Smooth muscle cell (in vitro differentiated cells): Measurements from ENCODE around the gene OR5L1. TPM values are rescaled to one million over a fixed set of nuclear protein-coding genes. Genes with fewer than 3 reads are reported as not detected.

ENCODE experiments used
- DNase-seq: peaks from one replicate; lab custom pipeline; 2025; ENCODE audit not compliant: unreplicated experiment; lab: John Stamatoyannopoulos, UW
- H2AFZ ChIP-seq: fragments of 200-600 bp; sonication (generic); 2 replicates; pipeline ENCODE4 v1.6.0; 2016; ENCODE audit warnings: antibody characterized with exemption, low read depth, mild to moderate bottlenecking
- H3F3A ChIP-seq: fragments of 200-600 bp; sonication (generic); 2 replicates; pipeline ENCODE4 v1.6.0; 2017; ENCODE audit warnings: antibody characterized with exemption, low read depth
- H3K27ac ChIP-seq: fragments of 200-600 bp; sonication (generic); 2 replicates; pipeline ENCODE4 v1.5.1; 2016; ENCODE audit warnings: low read depth, mild to moderate bottlenecking
- H3K27me3 ChIP-seq: fragments of 200-600 bp; sonication (generic); 2 replicates; pipeline ENCODE4 v1.6.1; 2016; ENCODE audit warnings: low read depth, mild to moderate bottlenecking
- H3K36me3 ChIP-seq: fragments of 200-600 bp; sonication (generic); 2 replicates; pipeline ENCODE4 v1.5.1; 2016; ENCODE audit warnings: low read depth
- H3K4me1 ChIP-seq: fragments of 200-600 bp; sonication (generic); 2 replicates; pipeline ENCODE4 v1.5.1; 2016; ENCODE audit warnings: low read depth
- H3K4me2 ChIP-seq: fragments of 200-600 bp; sonication (generic); 2 replicates; pipeline ENCODE4 v1.6.0; 2016; ENCODE audit warnings: mild to moderate bottlenecking
- H3K4me3 ChIP-seq: fragments of 200-600 bp; sonication (generic); 2 replicates; pipeline ENCODE4 v1.5.1; 2016; ENCODE audit warnings: mild to moderate bottlenecking
- H3K79me2 ChIP-seq: fragments of 200-600 bp; sonication (generic); 2 replicates; pipeline ENCODE4 v1.6.0; 2016; ENCODE audit warnings: low read depth, mild to moderate bottlenecking
- H3K9ac ChIP-seq: fragments of 200-600 bp; sonication (generic); 2 replicates; pipeline ENCODE4 v1.6.0; 2016; ENCODE audit warnings: low read depth
- H3K9me3 ChIP-seq: fragments of 200-600 bp; sonication (generic); replicated peaks from 2 replicates; pipeline ENCODE4 v1.5.1; 2016; ENCODE audit warnings: low read depth
- H4K20me1 ChIP-seq: fragments of 200-600 bp; sonication (generic); 2 replicates; pipeline ENCODE4 v1.6.0; 2016; ENCODE audit warnings: low read depth
- WGBS: methylation state at CpG from one replicate; pipeline ENCODE4 v1.1.7; 2016; ENCODE audit warnings: low lambda C conversion rate; 5-methylcytosine and 5-hydroxymethylcytosine counted together
- polyA plus RNA-seq: library from polyadenylated mRNA; unstranded; fragments of >200 nt; fragmentation: Nextera tagmentation; extraction: Ambion mirVana; gene quantifications from 2 replicates; pipeline ENCODE4 v1.2.1, GENCODE V29; 2016
- total RNA-seq: library from RNA; depleted of rRNA; stranded (reverse); fragments of >200 nt; gene quantifications from 2 replicates; pipeline ENCODE4 v1.2.3, GENCODE V29; 2014
- TF ChIP-seq, protein P1 (sequence below): fragments of 200-600 bp; sonication (generic); IDR thresholded peaks from 2 replicates; pipeline ENCODE4 v1.5.1; 2017; ENCODE audit warnings: borderline replicate concordance, mild to moderate bottlenecking, antibody characterized with exemption; ENCODE audit not compliant: insufficient read depth, poor library complexity, severe bottlenecking

Gene OR5L1
- total and polyA plus RNA-seq, 2 experiments from 2014 or later, result not detected

DNA sequence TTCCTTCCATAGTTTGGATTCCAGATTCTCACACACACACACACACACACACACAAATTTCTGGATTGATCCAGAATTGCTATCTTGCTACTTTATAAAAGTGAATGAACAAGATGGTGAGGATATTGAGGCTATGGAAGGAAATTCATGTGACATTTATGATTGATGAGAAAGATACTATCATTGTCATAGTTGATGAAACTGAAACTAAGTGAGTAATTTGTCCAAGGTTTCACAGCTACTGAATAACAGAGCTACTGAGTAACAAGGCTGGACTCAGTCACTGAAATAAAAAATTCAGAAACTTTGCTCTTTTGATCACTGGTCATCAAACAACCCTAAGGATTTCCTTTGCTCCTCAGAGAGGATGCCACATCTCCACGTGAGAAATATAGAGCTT lies 43.5 kb downstream of the OR5L1 start:
- no peak overlapping the region for H3K27ac ChIP-seq
- H3F3A ChIP-seq, result no peaks in the 10 kb centered on the region
- H3K4me3 ChIP-seq, result no peak overlapping the region
- no peak overlapping the region for H3K4me2 ChIP-seq
- H2AFZ ChIP-seq, result no peak overlapping the region
- no peak for DNase-seq
- H3K9ac ChIP-seq, result no peak overlapping the region
- no peaks in the 10 kb centered on the region for H3K36me3 ChIP-seq
- peaks cover 6% of the 10 kb centered on the region for H3K9me3 ChIP-seq
- no peaks in the 10 kb centered on the region for H4K20me1 ChIP-seq
- no peaks in the 10 kb centered on the region for H3K79me2 ChIP-seq
- H3K27me3 ChIP-seq, result no peaks in the 10 kb centered on the region
- TF ChIP-seq, protein P1, sequence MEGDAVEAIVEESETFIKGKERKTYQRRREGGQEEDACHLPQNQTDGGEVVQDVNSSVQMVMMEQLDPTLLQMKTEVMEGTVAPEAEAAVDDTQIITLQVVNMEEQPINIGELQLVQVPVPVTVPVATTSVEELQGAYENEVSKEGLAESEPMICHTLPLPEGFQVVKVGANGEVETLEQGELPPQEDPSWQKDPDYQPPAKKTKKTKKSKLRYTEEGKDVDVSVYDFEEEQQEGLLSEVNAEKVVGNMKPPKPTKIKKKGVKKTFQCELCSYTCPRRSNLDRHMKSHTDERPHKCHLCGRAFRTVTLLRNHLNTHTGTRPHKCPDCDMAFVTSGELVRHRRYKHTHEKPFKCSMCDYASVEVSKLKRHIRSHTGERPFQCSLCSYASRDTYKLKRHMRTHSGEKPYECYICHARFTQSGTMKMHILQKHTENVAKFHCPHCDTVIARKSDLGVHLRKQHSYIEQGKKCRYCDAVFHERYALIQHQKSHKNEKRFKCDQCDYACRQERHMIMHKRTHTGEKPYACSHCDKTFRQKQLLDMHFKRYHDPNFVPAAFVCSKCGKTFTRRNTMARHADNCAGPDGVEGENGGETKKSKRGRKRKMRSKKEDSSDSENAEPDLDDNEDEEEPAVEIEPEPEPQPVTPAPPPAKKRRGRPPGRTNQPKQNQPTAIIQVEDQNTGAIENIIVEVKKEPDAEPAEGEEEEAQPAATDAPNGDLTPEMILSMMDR, result no peak
- 14% methylated on average over 1 of the region's 1 CpG for WGBS
- no peaks in the 10 kb centered on the region for H3K4me1 ChIP-seq

Other genes starting within 250 kb of the OR5L1 start
- gene OR4C16, start 239.2 kb upstream of the OR5L1 start, total RNA-seq, result not detected in 2 replicates
- gene OR4C16, start 239.2 kb upstream of the OR5L1 start, polyA plus RNA-seq, result not detected in 2 replicates
- not detected in 2 replicates for gene OR4C11, start 203.7 kb upstream of the OR5L1 start, total RNA-seq
- gene OR4C11, start 203.7 kb upstream of the OR5L1 start, polyA plus RNA-seq, result not detected in 2 replicates
- gene OR4P4, start 176.3 kb upstream of the OR5L1 start, total RNA-seq, result not detected in 2 replicates
- not detected in 2 replicates for gene OR4P4, start 176.3 kb upstream of the OR5L1 start, polyA plus RNA-seq
- not detected in 2 replicates for gene OR4S2, start 163.0 kb upstream of the OR5L1 start, total RNA-seq
- not detected in 2 replicates for gene OR4S2, start 163.0 kb upstream of the OR5L1 start, polyA plus RNA-seq
- gene OR4C6, start 149.2 kb upstream of the OR5L1 start, total RNA-seq, result not detected in 2 replicates
- not detected in 2 replicates for gene OR4C6, start 149.2 kb upstream of the OR5L1 start, polyA plus RNA-seq
- gene OR5D13, start 37.9 kb upstream of the OR5L1 start, total RNA-seq, result not detected in 2 replicates
- gene OR5D13, start 37.9 kb upstream of the OR5L1 start, polyA plus RNA-seq, result not detected in 2 replicates
- not detected in 2 replicates for gene OR5D14, start 15.8 kb upstream of the OR5L1 start, total RNA-seq
- gene OR5D14, start 15.8 kb upstream of the OR5L1 start, polyA plus RNA-seq, result not detected in 2 replicates
- not detected in 2 replicates for gene OR5D18, start 8.3 kb downstream of the OR5L1 start, total RNA-seq
- gene OR5D18, start 8.3 kb downstream of the OR5L1 start, polyA plus RNA-seq, result not detected in 2 replicates
- gene OR5L2, start 15.9 kb downstream of the OR5L1 start, total RNA-seq, result not detected in 2 replicates
- gene OR5L2, start 15.9 kb downstream of the OR5L1 start, polyA plus RNA-seq, result not detected in 2 replicates
- not detected in 2 replicates for gene OR5D16, start 27.4 kb downstream of the OR5L1 start, total RNA-seq
- not detected in 2 replicates for gene OR5D16, start 27.4 kb downstream of the OR5L1 start, polyA plus RNA-seq
- not detected in 2 replicates for gene TRIM51, start 71.9 kb downstream of the OR5L1 start, total RNA-seq
- gene TRIM51, start 71.9 kb downstream of the OR5L1 start, polyA plus RNA-seq, result not detected in 2 replicates
- gene OR5W2, start 103.2 kb downstream of the OR5L1 start, total RNA-seq, result not detected in 2 replicates
- not detected in 2 replicates for gene OR5W2, start 103.2 kb downstream of the OR5L1 start, polyA plus RNA-seq
- gene OR5I1, start 125.0 kb downstream of the OR5L1 start, total RNA-seq, result not detected in 2 replicates
- gene OR5I1, start 125.0 kb downstream of the OR5L1 start, polyA plus RNA-seq, result not detected in 2 replicates
- gene OR10AG1, start 158.6 kb downstream of the OR5L1 start, total RNA-seq, result not detected in 2 replicates
- not detected in 2 replicates for gene OR10AG1, start 158.6 kb downstream of the OR5L1 start, polyA plus RNA-seq
- not detected in 2 replicates for gene OR5F1, start 183.3 kb downstream of the OR5L1 start, total RNA-seq
- gene OR5F1, start 183.3 kb downstream of the OR5L1 start, polyA plus RNA-seq, result not detected in 2 replicates
- gene OR5AS1, start 216.3 kb downstream of the OR5L1 start, total RNA-seq, result not detected in 2 replicates
- not detected in 2 replicates for gene OR5AS1, start 216.3 kb downstream of the OR5L1 start, polyA plus RNA-seq